CD8-positive, alpha-beta memory T cell (primary cell): ENCODE results near the gene AGXT. TPM values are rescaled to one million over a fixed set of nuclear protein-coding genes. Genes with fewer than 3 reads are reported as not detected.

Source experiments
- CTCF ChIA-PET: fragments of 350-600 bp; sonication (Branson Sonifier 250); formaldehyde crosslinking; loops from one replicate; lab custom pipeline; 2021; ENCODE audit warnings: antibody characterized with exemption; lab: Charles Lee
- POLR2A ChIA-PET: fragments of 350-600 bp; sonication (Branson Sonifier 250); formaldehyde crosslinking; loops from one replicate; lab custom pipeline; 2021; ENCODE audit warnings: antibody characterized with exemption; lab: Charles Lee
- DNase-seq, 5 donors: peaks; one replicate each; pipeline versions ENCODE4 v3.0.0 to v3.0.0-alpha.2; 2020 to 2022; ENCODE audit warnings: mixed read lengths in 1 of 5
- H3K27ac ChIP-seq: one replicate; pipeline ENCODE4 v1.7.0; 2013; ENCODE audit warnings: low read depth, mild to moderate bottlenecking, low read length, moderate library complexity
- H3K27me3 ChIP-seq: 2 replicates; pipeline ENCODE4 v1.7.0; 2013; ENCODE audit warnings: low read length, mild to moderate bottlenecking; ENCODE audit not compliant: insufficient read depth, poor library complexity, severe bottlenecking
- H3K36me3 ChIP-seq: 2 replicates; pipeline ENCODE4 v1.7.0; 2013; ENCODE audit warnings: mild to moderate bottlenecking, low read length, moderate library complexity; ENCODE audit not compliant: insufficient read depth
- H3K4me1 ChIP-seq: 2 replicates; pipeline ENCODE4 v1.7.0; 2013; ENCODE audit warnings: mild to moderate bottlenecking, low read length, moderate library complexity; ENCODE audit not compliant: insufficient read depth
- H3K4me3 ChIP-seq: 2 replicates; pipeline ENCODE4 v1.7.0; 2013; ENCODE audit warnings: mild to moderate bottlenecking, low read length
- H3K9me3 ChIP-seq: 2 replicates; pipeline ENCODE4 v1.7.0; 2013; ENCODE audit warnings: mild to moderate bottlenecking, low read length
- H3K27ac Mint-ChIP-seq, 8 donors: one replicate each; pipeline ENCODE4 v1.8.0; 2020 to 2021; ENCODE audit warnings: mixed read lengths in 8 of 8, mild to moderate bottlenecking in 6 of 8, inconsistent platforms in 3 of 8, moderate library complexity in 3 of 8
- H3K27me3 Mint-ChIP-seq, 2 donors: one replicate each; pipeline ENCODE4 v1.8.0; 2020 to 2021; ENCODE audit warnings: mixed read lengths in 2 of 2, mild to moderate bottlenecking in 1 of 2, moderate library complexity in 1 of 2
- H3K36me3 Mint-ChIP-seq, 3 donors: one replicate each; pipeline ENCODE4 v1.8.0; 2020 to 2021; ENCODE audit warnings: mixed read lengths in 3 of 3, inconsistent platforms in 1 of 3, mild to moderate bottlenecking in 1 of 3
- H3K4me1 Mint-ChIP-seq, 3 donors: one replicate each; pipeline ENCODE4 v1.8.0; 2020 to 2021; ENCODE audit warnings: mixed read lengths in 3 of 3, inconsistent platforms in 1 of 3, mild to moderate bottlenecking in 1 of 3
- H3K4me3 Mint-ChIP-seq, 7 donors: one replicate each; pipeline ENCODE4 v1.8.0; 2020 to 2021; ENCODE audit warnings: mixed read lengths in 7 of 7, mild to moderate bottlenecking in 6 of 7, moderate library complexity in 4 of 7, inconsistent platforms in 2 of 7
- H3K9me3 Mint-ChIP-seq, 5 donors: one replicate each; pipeline ENCODE4 v1.8.0; 2020 to 2022; ENCODE audit warnings: mixed read lengths in 5 of 5, mild to moderate bottlenecking in 3 of 5, moderate library complexity in 2 of 5, inconsistent platforms in 1 of 5
- polyA plus RNA-seq: library from polyadenylated mRNA; unstranded; fragments of 300-500 nt; fragmentation: Illumina TruSeq; gene quantifications from one replicate; pipeline ENCODE4 v1.2.3, GENCODE V29; 2021
- total RNA-seq, 2 experiments: library from RNA; stranded (reverse); gene quantifications; one replicate each; pipeline ENCODE4 v1.2.3, GENCODE V29; 2021

The AGXT gene
- total and polyA plus RNA-seq, 3 experiments from 2014 or later = not detected

DNA sequence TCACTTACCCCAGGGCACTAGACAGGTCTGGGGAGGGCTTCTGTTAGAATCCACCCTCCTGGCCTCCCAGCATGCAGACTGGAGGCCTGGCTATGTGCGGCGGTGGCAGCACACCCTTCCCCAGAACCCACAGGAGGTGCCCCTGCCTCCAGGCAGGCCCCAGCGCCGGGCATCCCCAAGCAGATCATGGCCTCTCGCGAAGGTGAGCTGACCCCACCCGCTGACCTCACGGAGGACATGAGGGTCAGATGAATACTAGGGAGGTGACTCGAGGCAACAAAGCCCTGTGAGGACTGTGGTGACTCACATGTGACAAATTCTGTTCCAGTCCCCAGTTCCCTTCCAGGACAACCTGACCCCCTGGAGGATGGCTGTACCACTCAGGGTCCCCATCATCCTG lies 25.4 kb downstream of the AGXT start:
- Histone ChIP-seq H3K9me3 (no peaks in the 10 kb centered on the region), H3K36me3 (no peaks in the 10 kb centered on the region), H3K4me1 (no peaks in the 10 kb centered on the region), H3K27me3 (no peaks in the 10 kb centered on the region), H3K4me3 (no peak overlapping the region), H3K27ac (no peak overlapping the region)
- POLR2A ChIA-PET = no interaction called here
- CTCF ChIA-PET = no interaction called here
- Mint-ChIP-seq H3K9me3 (no peaks in the 10 kb centered on the region), H3K4me1 (no peaks in the 10 kb centered on the region), H3K36me3 (no peaks in the 10 kb centered on the region), H3K27ac (no peak overlapping the region), H3K4me3 (no peak overlapping the region), H3K27me3 (peaks cover 0 to 4% of the 10 kb centered on the region in 2 donors)
- no peak for DNase-seq

DNA sequence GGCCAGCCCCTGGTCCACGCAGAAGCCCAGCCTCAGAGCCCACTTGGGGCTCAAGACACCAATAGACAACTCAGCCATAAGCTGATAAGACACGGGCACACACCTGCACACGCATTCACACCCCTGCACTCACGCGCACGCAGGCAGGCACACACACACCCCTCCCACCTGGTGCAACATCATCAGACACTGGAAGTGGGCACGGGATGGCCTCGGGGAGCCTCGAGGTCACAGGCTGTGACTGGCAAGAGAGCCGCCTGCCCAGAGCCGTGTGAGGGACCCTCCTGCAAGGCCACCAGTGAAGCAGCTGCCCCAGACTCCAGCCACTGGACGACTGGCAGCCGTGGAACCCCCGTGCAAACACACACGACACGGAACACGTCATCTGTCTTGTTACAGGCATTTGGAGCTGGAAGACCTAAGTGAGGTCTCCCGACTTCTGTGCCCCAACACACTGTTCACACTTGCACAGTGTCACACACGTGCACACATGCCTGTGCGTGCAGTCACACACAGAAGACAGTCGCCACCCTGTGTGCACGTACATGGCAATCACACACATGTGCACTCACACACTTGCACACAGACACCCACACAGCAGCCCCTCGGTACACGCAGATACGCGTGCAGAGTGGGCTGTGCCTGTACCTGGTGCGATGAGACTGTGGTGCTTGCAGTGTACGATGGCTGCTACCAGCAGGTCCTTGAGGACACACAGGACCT lies 26.4 kb downstream of the AGXT start:
- no peaks in the 10 kb centered on the region for H3K9me3 Mint-ChIP-seq
- POLR2A ChIA-PET = no interaction called here
- H3K27ac ChIP-seq = no peak overlapping the region
- no peaks in the 10 kb centered on the region for H3K36me3 Mint-ChIP-seq
- H3K4me1 Mint-ChIP-seq = no peaks in the 10 kb centered on the region
- no peaks in the 10 kb centered on the region for H3K9me3 ChIP-seq
- H3K4me3 Mint-ChIP-seq = no peak overlapping the region
- no peak overlapping the region for H3K4me3 ChIP-seq
- CTCF ChIA-PET = no interaction called here
- no peaks in the 10 kb centered on the region for H3K36me3 ChIP-seq
- no peaks in the 10 kb centered on the region for H3K27me3 ChIP-seq
- DNase-seq = no peak
- no peaks in the 10 kb centered on the region for H3K4me1 ChIP-seq
- peaks cover 0 to 4% of the 10 kb centered on the region in 2 donors for H3K27me3 Mint-ChIP-seq
- no peak overlapping the region for H3K27ac Mint-ChIP-seq

DNA sequence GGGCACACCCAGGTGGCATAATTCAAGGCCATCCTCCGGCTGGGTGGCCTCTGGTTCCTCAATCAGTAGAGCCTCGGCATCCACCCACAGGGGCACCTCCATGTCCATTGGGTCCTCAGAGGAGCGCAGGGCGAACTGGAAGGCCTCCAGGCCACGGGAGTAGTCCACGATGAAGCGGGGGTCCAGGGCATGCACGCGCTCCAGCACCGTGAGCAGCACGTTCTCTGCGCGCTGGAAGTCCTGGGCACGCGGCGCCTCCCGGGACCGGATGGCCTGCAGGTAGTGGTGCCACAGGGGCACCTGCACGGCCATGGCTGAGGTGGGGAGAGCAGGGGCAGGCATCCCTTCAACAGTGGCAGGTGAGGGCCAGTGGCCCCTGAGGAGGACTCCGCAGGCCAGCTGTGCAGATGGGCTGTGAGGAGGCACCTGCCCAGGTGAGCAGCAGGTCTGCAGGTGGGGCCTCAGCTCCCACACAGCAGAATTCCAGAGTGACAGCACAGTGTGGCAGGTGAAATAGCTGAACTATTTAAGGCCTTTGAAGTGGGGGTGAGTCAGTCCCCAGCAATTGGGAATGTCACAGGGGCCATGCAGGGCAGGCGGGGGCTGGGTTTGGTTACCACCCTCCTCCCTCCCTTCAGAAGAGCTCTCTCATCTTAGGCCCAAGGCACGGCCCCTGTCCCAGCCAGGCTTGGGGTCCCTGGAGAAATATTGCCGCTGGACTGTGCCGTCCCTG lies 27.2 kb downstream of the AGXT start, which contains the start of gene MAB21L4:
TSS of gene MAB21L4 (minus strand) at position 501 of the 733 bp plus-strand sequence. CDS start at position 342, 159 bp downstream.
- H3K27me3 Mint-ChIP-seq = peaks cover 0 to 4% of the 10 kb centered on the region in 2 donors
- H3K4me3 ChIP-seq = no peak within 1 kb of the TSS
- no peak within 1 kb of the TSS for H3K27ac ChIP-seq
- H3K27me3 ChIP-seq = no peaks in the 10 kb centered on the region
- ChIA-PET CTCF (interaction anchor here (1.4 kb wide), 1 partner anchor 19 kb away, joined by 4 read pairs; no protein-coding TSS in a partner anchor), POLR2A (no interaction called here)
- H3K4me1 Mint-ChIP-seq = no peaks in the 10 kb centered on the region
- no peaks in the 10 kb centered on the region for H3K36me3 Mint-ChIP-seq
- no peaks in the 10 kb centered on the region for H3K36me3 ChIP-seq
- H3K9me3 Mint-ChIP-seq = no peaks in the 10 kb centered on the region
- H3K4me1 ChIP-seq = no peaks in the 10 kb centered on the region
- H3K4me3 Mint-ChIP-seq = no peak within 1 kb of the TSS
- no peaks in the 10 kb centered on the region for H3K9me3 ChIP-seq
- no peak for DNase-seq
- no peak within 1 kb of the TSS for H3K27ac Mint-ChIP-seq

DNA sequence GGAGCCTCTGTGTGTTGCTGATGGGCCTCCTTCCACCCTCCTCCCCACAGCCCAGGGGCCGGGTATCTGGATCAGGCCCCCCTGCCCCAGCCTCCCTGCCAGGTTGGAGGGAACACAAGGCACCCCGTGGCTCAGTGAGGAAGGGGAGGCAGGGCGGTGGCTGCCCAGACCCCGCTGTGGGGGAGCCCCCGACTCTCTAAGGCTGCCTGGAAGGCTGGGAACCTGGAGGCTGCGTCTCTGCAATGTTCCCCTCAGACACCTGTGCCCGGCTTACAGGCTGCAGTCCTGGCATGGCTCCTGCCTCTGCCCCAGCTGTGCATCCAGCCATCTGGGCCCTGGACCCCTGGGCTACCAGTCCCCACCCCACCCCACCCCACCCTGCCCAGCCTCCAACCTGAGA lies 27.8 kb downstream of the AGXT start:
- ChIA-PET POLR2A (no interaction called here), CTCF (interaction anchor here (1.4 kb wide), 1 partner anchor 18 kb away, joined by 4 read pairs; no protein-coding TSS in a partner anchor)
- DNase-seq = no peak
- Mint-ChIP-seq H3K4me1 (no peaks in the 10 kb centered on the region), H3K4me3 (no peak overlapping the region), H3K27me3 (peaks cover 0 to 4% of the 10 kb centered on the region in 2 donors), H3K9me3 (no peaks in the 10 kb centered on the region), H3K27ac (no peak overlapping the region), H3K36me3 (no peaks in the 10 kb centered on the region)
- no peaks in the 10 kb centered on the region for H3K36me3 ChIP-seq
- no peaks in the 10 kb centered on the region for H3K4me1 ChIP-seq
- H3K27me3 ChIP-seq = no peaks in the 10 kb centered on the region
- H3K4me3 ChIP-seq = no peak overlapping the region
- H3K9me3 ChIP-seq = no peaks in the 10 kb centered on the region
- no peak overlapping the region for H3K27ac ChIP-seq

DNA sequence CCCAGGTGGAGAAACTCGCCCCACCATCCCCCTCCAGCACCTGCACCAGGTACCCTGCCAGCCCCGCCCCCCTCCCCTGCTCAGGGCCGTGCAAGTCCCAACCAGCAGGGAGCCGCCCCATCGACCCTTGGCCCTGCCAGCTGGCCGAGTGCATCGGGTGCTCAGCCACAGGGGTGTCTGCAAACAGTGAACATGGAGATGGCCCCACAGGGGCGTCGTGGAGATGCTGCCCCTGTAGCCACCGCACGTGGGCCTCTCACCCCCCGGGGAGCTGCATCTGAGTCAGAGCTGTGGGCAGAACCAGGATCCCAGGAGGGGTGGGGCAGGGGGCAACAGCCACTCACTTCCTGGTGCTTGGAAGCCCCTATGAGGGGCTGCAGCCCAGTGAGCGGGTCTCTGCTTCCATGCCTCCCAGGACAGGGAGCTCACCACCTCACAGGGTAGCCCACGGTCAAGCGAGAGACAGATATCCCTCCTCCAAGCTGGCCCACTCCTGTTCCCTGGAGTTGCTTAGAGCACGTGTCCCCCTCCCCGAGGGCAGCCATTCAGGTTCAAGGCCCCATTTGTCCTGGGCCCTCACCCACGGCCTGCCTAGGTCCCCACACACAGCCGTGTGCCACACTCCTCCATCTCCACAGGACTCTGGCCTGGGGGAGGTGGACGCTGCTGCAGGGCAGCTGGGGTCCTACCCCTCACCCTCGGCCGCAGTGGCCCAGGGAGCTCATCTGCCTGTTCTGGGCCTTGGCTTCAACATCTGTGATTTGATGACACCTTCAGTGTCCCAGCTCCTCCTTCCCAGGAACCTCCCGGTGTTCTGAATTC lies 28.5 kb downstream of the AGXT start:
- DNase-seq = no peak
- Histone ChIP-seq H3K9me3 (no peaks in the 10 kb centered on the region), H3K27me3 (no peaks in the 10 kb centered on the region), H3K4me1 (no peaks in the 10 kb centered on the region), H3K36me3 (no peaks in the 10 kb centered on the region), H3K4me3 (no peak overlapping the region), H3K27ac (no peak overlapping the region)
- Mint-ChIP-seq H3K9me3 (no peaks in the 10 kb centered on the region), H3K36me3 (no peaks in the 10 kb centered on the region), H3K27me3 (peaks cover 0 to 4% of the 10 kb centered on the region in 2 donors), H3K4me1 (no peaks in the 10 kb centered on the region), H3K27ac (no peak overlapping the region), H3K4me3 (no peak overlapping the region)
- ChIA-PET CTCF (interaction anchor here (1.4 to 1.6 kb wide), 2 partner anchors 17 kb away, joined by 3 to 4 read pairs; no protein-coding TSS in a partner anchor), POLR2A (no interaction called here)

DNA sequence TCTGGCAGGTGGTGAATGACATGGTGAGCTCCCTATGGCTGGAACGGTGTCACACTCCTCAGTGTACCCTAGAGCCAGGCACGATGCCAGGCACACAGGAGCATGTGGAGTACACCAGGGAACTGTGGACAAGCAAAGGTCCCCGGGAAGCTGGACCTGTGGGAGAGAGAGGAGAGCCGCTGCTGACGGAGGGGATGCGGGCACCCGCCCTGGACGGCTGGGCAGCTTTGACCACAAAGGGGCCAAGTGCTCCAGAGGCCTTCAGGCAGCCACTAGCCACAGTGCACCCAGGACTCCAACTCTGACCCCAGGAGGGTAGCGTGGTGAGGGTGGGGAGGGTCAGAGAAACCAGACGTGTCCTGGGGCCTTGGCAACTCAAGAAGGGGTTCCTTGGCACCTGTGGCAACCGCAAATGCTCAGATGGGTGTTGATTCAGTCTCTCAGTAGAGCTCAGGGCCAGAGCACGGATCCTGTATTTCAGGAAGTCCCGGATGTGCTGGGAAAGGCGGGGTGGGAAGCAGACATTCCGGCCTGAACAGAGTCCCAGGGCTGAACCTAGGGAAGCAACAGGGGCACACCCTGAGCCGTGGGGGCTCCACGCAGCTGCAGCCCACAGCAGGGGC lies 29.6 kb downstream of the AGXT start:
- CTCF ChIA-PET = interaction anchor here (1.6 kb wide), 1 partner anchor 16 kb away, joined by 3 read pairs; no protein-coding TSS in a partner anchor
- no peaks in the 10 kb centered on the region for H3K36me3 ChIP-seq
- no peaks in the 10 kb centered on the region for H3K9me3 Mint-ChIP-seq
- no peaks in the 10 kb centered on the region for H3K9me3 ChIP-seq
- peaks cover 4 to 6% of the 10 kb centered on the region in 2 donors for H3K27me3 Mint-ChIP-seq
- no peak overlapping the region for H3K27ac ChIP-seq
- no peak overlapping the region for H3K4me3 ChIP-seq
- H3K4me3 Mint-ChIP-seq = no peak overlapping the region
- H3K27me3 ChIP-seq = no peaks in the 10 kb centered on the region
- no peak for DNase-seq
- H3K36me3 Mint-ChIP-seq = no peaks in the 10 kb centered on the region
- no peak overlapping the region for H3K27ac Mint-ChIP-seq
- H3K4me1 Mint-ChIP-seq = no peaks in the 10 kb centered on the region
- H3K4me1 ChIP-seq = no peaks in the 10 kb centered on the region
- POLR2A ChIA-PET = no interaction called here

DNA sequence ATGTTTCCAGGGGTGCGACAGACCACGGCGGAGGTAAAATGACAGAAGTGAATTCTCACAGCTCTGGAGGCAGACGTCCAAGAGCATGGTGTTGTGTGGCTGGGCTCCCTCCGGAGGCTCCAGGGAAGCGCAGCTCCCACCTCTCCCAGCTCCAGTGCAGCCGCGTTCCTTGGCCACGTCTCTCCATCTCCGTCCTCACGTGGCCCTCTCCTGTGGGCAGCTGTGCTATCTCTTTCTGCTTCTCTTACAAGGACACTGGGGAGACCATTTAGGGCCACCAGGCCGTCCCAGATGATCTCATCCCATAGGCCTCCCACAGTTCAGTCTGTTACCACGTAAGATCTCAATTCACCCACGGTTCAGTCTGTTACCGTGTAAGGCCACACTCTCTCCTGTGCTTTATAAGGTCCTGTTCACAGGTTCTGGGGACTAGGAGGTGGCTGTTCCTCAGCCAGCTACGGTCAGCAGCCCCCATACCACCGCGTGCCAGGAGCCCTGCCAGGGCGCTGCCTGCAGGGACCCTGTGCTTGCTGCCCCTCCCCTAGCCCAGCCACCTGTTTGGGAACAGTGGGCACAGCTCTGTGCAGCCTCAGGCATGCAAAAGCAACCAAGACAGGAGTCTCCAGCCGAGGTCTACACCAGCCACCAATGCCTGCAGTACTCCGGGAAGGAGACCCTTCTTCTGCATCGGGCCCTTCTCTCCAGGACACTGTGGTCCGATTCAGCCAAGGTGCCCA lies 30.3 kb downstream of the AGXT start:
- CTCF ChIA-PET = interaction anchor here (1.6 kb wide), 1 partner anchor 15 kb away, joined by 3 read pairs; no protein-coding TSS in a partner anchor
- no peak for DNase-seq
- no peaks in the 10 kb centered on the region for H3K9me3 ChIP-seq
- no peak overlapping the region for H3K27ac ChIP-seq
- Mint-ChIP-seq H3K27ac (no peak overlapping the region), H3K9me3 (no peaks in the 10 kb centered on the region), H3K36me3 (no peaks in the 10 kb centered on the region), H3K4me1 (no peaks in the 10 kb centered on the region), H3K4me3 (no peak overlapping the region), H3K27me3 (peaks cover 4 to 6% of the 10 kb centered on the region in 2 donors)
- no peaks in the 10 kb centered on the region for H3K27me3 ChIP-seq
- no peak overlapping the region for H3K4me3 ChIP-seq
- H3K4me1 ChIP-seq = no peaks in the 10 kb centered on the region
- POLR2A ChIA-PET = no interaction called here
- no peaks in the 10 kb centered on the region for H3K36me3 ChIP-seq
